ENCODE results near the gene CBR3.
"Not testable (repeated sequence)": the region's sequence is repeated elsewhere in the genome, so short reads cannot be mapped to it uniquely, and the experiment has no call there.

Gene CBR3

GRCh38 chr21:36126621-36127110 lies 8.2 kb upstream of the CBR3 start:
- H3K4me3 ChIP-seq (replicated peaks in 1 of 2; ENCODE audit: low read depth in 2 of 2, low read length in 2 of 2): no peak overlapping the region
- TF ChIP-seq CTCF (IDR thresholded peaks at IDR 0.05; ENCODE audit: low read depth, low read length): no peak
- DNase-seq (ENCODE audit: low read depth in 2 of 2): no peak

GRCh38 chr21:36127250-36127904 lies 7.5 kb upstream of the CBR3 start:
- H3K4me3 ChIP-seq (replicated peaks in 1 of 2; ENCODE audit: low read depth in 2 of 2, low read length in 2 of 2): no peak overlapping the region
- TF ChIP-seq CTCF (IDR thresholded peaks at IDR 0.05; ENCODE audit: low read depth, low read length): no peak
- no peak for DNase-seq (ENCODE audit: low read depth in 2 of 2)

- H3K4me3 ChIP-seq (replicated peaks in 1 of 2; ENCODE audit: low read depth in 2 of 2, low read length in 2 of 2): no peak overlapping the region
- no peak for TF ChIP-seq CTCF (IDR thresholded peaks at IDR 0.05; ENCODE audit: low read depth, low read length)
- no peak for DNase-seq (ENCODE audit: low read depth in 2 of 2)
Measured at GRCh38 chr21:36127977-36128376, 6.9 kb upstream of the CBR3 start.

GRCh38 chr21:36129219-36129618 lies 5.7 kb upstream of the CBR3 start:
- no peak for DNase-seq (ENCODE audit: low read depth in 2 of 2)
- no peak overlapping the region for H3K4me3 ChIP-seq (replicated peaks in 1 of 2; ENCODE audit: low read depth in 2 of 2, low read length in 2 of 2)
- no peak for TF ChIP-seq CTCF (IDR thresholded peaks at IDR 0.05; ENCODE audit: low read depth, low read length)

- peak overlapping the region in 1 of 2 donors; percentile 0 for H3K4me3 ChIP-seq (replicated peaks in 1 of 2; ENCODE audit: low read depth in 2 of 2, low read length in 2 of 2)
- DNase-seq (ENCODE audit: low read depth in 2 of 2): not testable (repeated sequence)
Measured at GRCh38 chr21:36130414-36130762, 4.5 kb upstream of the CBR3 start.

- not testable (repeated sequence) for H3K4me3 ChIP-seq (replicated peaks in 1 of 2; ENCODE audit: low read depth in 2 of 2, low read length in 2 of 2); DNase-seq (ENCODE audit: low read depth in 2 of 2)
Measured at GRCh38 chr21:36130839-36131238, 4.0 kb upstream of the CBR3 start.

- no peak for DNase-seq (ENCODE audit: low read depth in 2 of 2)
- no peak for TF ChIP-seq CTCF (IDR thresholded peaks at IDR 0.05; ENCODE audit: low read depth, low read length)
- H3K4me3 ChIP-seq (replicated peaks in 1 of 2; ENCODE audit: low read depth in 2 of 2, low read length in 2 of 2): no peak overlapping the region
Measured at GRCh38 chr21:36132696-36133095, 2.2 kb upstream of the CBR3 start.

- peak overlapping the region; percentile 76 to 80 for H3K4me3 ChIP-seq (replicated peaks in 1 of 2; ENCODE audit: low read depth in 2 of 2, low read length in 2 of 2)
- TF ChIP-seq CTCF (IDR thresholded peaks at IDR 0.05; ENCODE audit: low read depth, low read length): no peak
- peak; percentile 79 to 81 for DNase-seq (ENCODE audit: low read depth in 2 of 2)
Measured at GRCh38 chr21:36135391-36136102, 668 bp downstream of the CBR3 start.

- not testable (repeated sequence) for DNase-seq (ENCODE audit: low read depth in 2 of 2); H3K4me3 ChIP-seq (replicated peaks in 1 of 2; ENCODE audit: low read depth in 2 of 2, low read length in 2 of 2)
Measured at GRCh38 chr21:36139791-36140190, 4.9 kb downstream of the CBR3 start.
